Esophagus squamous epithelium (tissue), 5 donors: ENCODE data around the gene DDOST. TPM values are rescaled to one million over a fixed set of nuclear protein-coding genes. Genes with fewer than 3 reads are reported as not detected.

ENCODE experiments used
- DNase-seq: peaks from one replicate; lab custom pipeline; 2025; lab: John Stamatoyannopoulos, UW
- H3K27ac ChIP-seq, 4 donors: fragments of 200-600 bp; sonication (generic); one replicate each; pipeline ENCODE4 v1.5.1; 2016 to 2019; ENCODE audit warnings: mild to moderate bottlenecking in 1 of 4
- H3K27me3 ChIP-seq, 4 donors: fragments of 200-600 bp; sonication (generic); 1 replicate in 3 of 4; 2 replicates in 1 of 4; pipeline versions ENCODE4 v1.5.1 to v1.6.0; 2017 to 2021; ENCODE audit warnings: antibody characterized with exemption in 1 of 4
- H3K36me3 ChIP-seq, 3 donors: fragments of 200-600 bp; sonication (generic); one replicate each; pipeline ENCODE4 v1.5.1; 2016 to 2019
- H3K4me1 ChIP-seq, 3 donors: fragments of 200-600 bp; sonication (generic); one replicate each; pipeline ENCODE4 v1.5.1; 2017 to 2019
- H3K4me3 ChIP-seq, 4 donors: fragments of 200-600 bp; sonication (generic); 1 replicate in 3 of 4; 2 replicates in 1 of 4; pipeline ENCODE4 v1.5.1; 2016 to 2019; ENCODE audit warnings: mild to moderate bottlenecking in 2 of 4, moderate library complexity in 1 of 4
- H3K9me3 ChIP-seq, 3 donors: fragments of 200-600 bp; sonication (generic); one replicate each; pipeline ENCODE4 v1.5.1; 2016 to 2019
- CTCF ChIP-seq, 6 experiments: fragments of 450-650 bp in 4 of 6; fragments of 200-600 bp in 2 of 6; sonication (generic) in 2 of 6; IDR thresholded peaks; one replicate each; pipeline ENCODE4 v1.5.1; 2016 to 2019; ENCODE audit warnings: antibody characterized with exemption in 6 of 6, mild to moderate bottlenecking in 4 of 6, moderate library complexity in 4 of 6
- POLR2A ChIP-seq, 4 donors: fragments of 450-650 bp; IDR thresholded peaks; one replicate each; pipeline ENCODE4 v1.6.1; 2017; ENCODE audit warnings: antibody characterized with exemption in 4 of 4, mild to moderate bottlenecking in 4 of 4, moderate library complexity in 3 of 4
- WGBS, 2 donors: methylation state at CpG; one replicate each; pipeline ENCODE4 v1.1.5; 2018; 5-methylcytosine and 5-hydroxymethylcytosine counted together
- intact Hi-C: fragments of 100-400 bp; cut with DNase I; formaldehyde crosslinking; loops from one replicate; pipeline ENCODE4 v1.15.0; 2022
- total RNA-seq, 4 donors: library from RNA; depleted of rRNA; stranded (reverse); fragments of >200 nt; gene quantifications; one replicate each; pipeline ENCODE4 v1.1.0, GENCODE V29; 2016
- donor health status: DM: yes; HTN: yes; CAD: no.

The DDOST gene
- total RNA-seq, 4 donors from 2014 or later = 106 to 183 (median 127) TPM

- no peak for TF ChIP-seq CTCF (IDR thresholded peaks at IDR 0.05)
- peak in 1 of 4 donors; percentile 20 for TF ChIP-seq POLR2A (IDR thresholded peaks at IDR 0.05)
- WGBS, 2 donors = 76 to 79% methylated on average over 16 to 18 of the region's 21 CpGs
- H3K27ac ChIP-seq = peak overlapping the region; percentile 36 to 73 (median 64)
- no peaks in the 10 kb centered on the region for H3K36me3 ChIP-seq
- intact Hi-C loops = no loop called here
- H3K27me3 ChIP-seq = no peaks in the 10 kb centered on the region
- peak overlapping the region in 3 of 4 donors; percentile 17 to 50 (median 31) for H3K4me3 ChIP-seq
- H3K4me1 ChIP-seq = peaks cover 0 to 5% (median 0%) of the 10 kb centered on the region in 3 donors
- H3K9me3 ChIP-seq = no peaks in the 10 kb centered on the region
- no peak for DNase-seq
Measured at GRCh38 chr1:20685099-20685662, 24.0 kb upstream of the DDOST start.

GRCh38 chr1:20684651-20685050 lies 23.5 kb upstream of the DDOST start:
- Histone ChIP-seq H3K27me3 (no peaks in the 10 kb centered on the region), H3K27ac (peak overlapping the region; percentile 36 to 73 (median 64)), H3K4me1 (peaks cover 0 to 5% (median 0%) of the 10 kb centered on the region in 3 donors), H3K36me3 (no peaks in the 10 kb centered on the region), H3K9me3 (no peaks in the 10 kb centered on the region), H3K4me3 (peak overlapping the region in 3 of 4 donors; percentile 17 to 50 (median 31))
- TF ChIP-seq POLR2A (IDR thresholded peaks at IDR 0.05) = no peak
- no peak for TF ChIP-seq CTCF (IDR thresholded peaks at IDR 0.05)
- DNase-seq = no peak
- intact Hi-C loops = no loop called here
- 84% methylated on average over 6 of the region's 14 CpGs; no CpG with 5 or more reads in 1 of the 2 donors for WGBS, 2 donors

- no peak for DNase-seq
- WGBS, 2 donors = 74% methylated on average over 9 of the region's 13 CpGs; no CpG with 5 or more reads in 1 of the 2 donors
- no peaks in the 10 kb centered on the region for H3K36me3 ChIP-seq
- peaks cover 0 to 5% (median 0%) of the 10 kb centered on the region in 3 donors for H3K4me1 ChIP-seq
- peak overlapping the region in 3 of 4 donors; percentile 17 to 50 (median 31) for H3K4me3 ChIP-seq
- TF ChIP-seq POLR2A (IDR thresholded peaks at IDR 0.05) (no peak), CTCF (IDR thresholded peaks at IDR 0.05) (no peak)
- peak overlapping the region; percentile 36 to 73 (median 64) for H3K27ac ChIP-seq
- intact Hi-C loops = no loop called here
- H3K27me3 ChIP-seq = no peaks in the 10 kb centered on the region
- no peaks in the 10 kb centered on the region for H3K9me3 ChIP-seq
Measured at GRCh38 chr1:20684050-20684620, 23.0 kb upstream of the DDOST start.

- Histone ChIP-seq H3K36me3 (no peaks in the 10 kb centered on the region), H3K27me3 (no peaks in the 10 kb centered on the region), H3K9me3 (no peaks in the 10 kb centered on the region), H3K4me1 (peaks cover 0 to 5% (median 0%) of the 10 kb centered on the region in 3 donors), H3K4me3 (no peak overlapping the region), H3K27ac (no peak overlapping the region)
- intact Hi-C loops = loop anchor here (2.0 kb wide), 1 partner anchor 41 kb away; no protein-coding TSS in a partner anchor
- TF ChIP-seq POLR2A (IDR thresholded peaks at IDR 0.05) (no peak), CTCF (IDR thresholded peaks at IDR 0.05) (no peak)
- WGBS, 2 donors = 63 to 70% methylated on average over 7 to 9 of the region's 10 CpGs
- no peak for DNase-seq
Measured at GRCh38 chr1:20683614-20684013, 22.4 kb upstream of the DDOST start.

GRCh38 chr1:20682571-20683236 lies 21.5 kb upstream of the DDOST start:
- DNase-seq = no peak

More at GRCh38 chr1:20682571-20683236, 21.5 kb upstream of the DDOST start:
- Histone ChIP-seq H3K9me3 (no peaks in the 10 kb centered on the region), H3K4me3 (no peak overlapping the region), H3K27ac (no peak overlapping the region), H3K27me3 (no peaks in the 10 kb centered on the region), H3K36me3 (no peaks in the 10 kb centered on the region), H3K4me1 (peaks cover 0 to 5% (median 0%) of the 10 kb centered on the region in 3 donors)
- TF ChIP-seq POLR2A (IDR thresholded peaks at IDR 0.05) (no peak), CTCF (IDR thresholded peaks at IDR 0.05) (no peak)
- WGBS, 2 donors = 67 to 74% methylated on average over 3 to 17 of the region's 24 CpGs
- intact Hi-C loops = loop anchor here (2.0 kb wide), 1 partner anchor 42 kb away; no protein-coding TSS in a partner anchor
